Mucosa of stomach (tissue), 1 donor: ENCODE measurements around the gene MPRIP.
A peak's percentile ranks its signal among the peaks of the same experiment; 100 is the strongest.

Experiments
- H3K27me3 ChIP-seq: one replicate; pipeline ENCODE4 v1.7.0; 2013; ENCODE audit warnings: mild to moderate bottlenecking, low read length; ENCODE audit not compliant: control insufficient read depth, insufficient read depth
- H3K36me3 ChIP-seq: one replicate; pipeline ENCODE4 v1.7.0; 2013; ENCODE audit warnings: low read length; ENCODE audit not compliant: control insufficient read depth, insufficient read depth
- H3K4me1 ChIP-seq: one replicate; pipeline ENCODE4 v1.7.0; 2013; ENCODE audit warnings: mild to moderate bottlenecking, low read length; ENCODE audit not compliant: control insufficient read depth, insufficient read depth
- H3K4me3 ChIP-seq: one replicate; pipeline ENCODE4 v1.7.0; 2013; ENCODE audit warnings: low read length
- H3K9ac ChIP-seq: one replicate; pipeline ENCODE4 v1.7.0; 2013; ENCODE audit warnings: mild to moderate bottlenecking, low read length, moderate library complexity
- H3K9me3 ChIP-seq: one replicate; pipeline ENCODE4 v1.7.0; 2013; ENCODE audit warnings: mild to moderate bottlenecking, low read length, moderate library complexity; ENCODE audit not compliant: control insufficient read depth
- donor health status: Pancreatic carcinoma.

The MPRIP gene

DNA sequence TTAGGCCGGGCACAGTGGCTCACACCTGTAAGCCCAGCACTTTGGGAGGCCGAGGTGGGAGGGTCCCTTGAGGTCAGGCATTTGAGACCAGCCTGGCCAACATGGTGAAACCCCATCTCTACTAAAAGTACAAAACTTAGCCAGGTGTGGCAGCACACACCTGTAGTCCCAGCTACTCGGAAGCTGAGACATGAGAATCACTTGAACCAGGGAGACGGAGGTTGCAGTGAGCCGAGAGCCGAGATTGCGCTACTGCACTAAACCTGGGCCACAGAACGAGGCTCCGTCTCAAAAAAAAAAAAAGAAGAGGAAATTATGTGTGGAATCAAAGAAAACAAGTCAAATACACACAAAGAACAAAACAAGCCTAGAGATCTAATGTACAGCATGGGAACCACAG is 16.1 kb upstream of the MPRIP start:
- Histone ChIP-seq H3K27me3 (no peaks in the 10 kb centered on the region), H3K4me1 (peaks cover 73% of the 10 kb centered on the region), H3K36me3 (no peaks in the 10 kb centered on the region), H3K9ac (peak overlapping the region; percentile 35), H3K9me3 (no peaks in the 10 kb centered on the region), H3K4me3 (no peak overlapping the region)

DNA sequence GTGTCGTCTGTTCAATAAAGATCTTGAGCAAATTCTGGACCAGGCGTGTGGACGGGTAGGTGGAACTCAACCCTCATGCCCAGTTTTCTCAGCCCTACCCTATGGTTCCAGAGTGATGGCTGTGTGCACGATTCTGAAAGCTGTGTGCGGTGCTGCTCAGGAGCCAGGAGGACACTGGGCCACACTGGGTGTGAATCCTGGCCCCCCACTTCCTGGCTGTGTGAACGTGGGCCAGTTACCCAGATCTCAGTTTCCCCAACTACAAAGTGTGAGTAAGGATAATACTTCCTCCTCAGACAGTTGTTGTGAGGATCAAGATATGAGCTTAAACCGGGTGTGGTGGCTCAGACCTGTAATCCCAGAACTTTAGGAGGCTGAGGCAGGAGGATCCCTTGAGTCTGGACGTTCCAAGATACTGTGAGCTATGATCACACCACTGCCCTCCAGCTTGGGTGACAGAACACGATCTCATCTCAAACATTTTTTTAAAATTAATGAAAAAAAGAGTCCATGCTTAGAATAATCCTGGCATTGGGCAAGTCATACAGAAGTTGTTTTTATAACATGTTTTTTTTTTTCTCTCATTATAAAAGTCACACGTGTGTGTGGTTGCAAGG is 14.7 kb upstream of the MPRIP start:
- Histone ChIP-seq H3K4me1 (peaks cover 70% of the 10 kb centered on the region), H3K4me3 (no peak overlapping the region), H3K9me3 (no peaks in the 10 kb centered on the region), H3K9ac (peak overlapping the region; percentile 29), H3K27me3 (no peaks in the 10 kb centered on the region), H3K36me3 (no peaks in the 10 kb centered on the region)

DNA sequence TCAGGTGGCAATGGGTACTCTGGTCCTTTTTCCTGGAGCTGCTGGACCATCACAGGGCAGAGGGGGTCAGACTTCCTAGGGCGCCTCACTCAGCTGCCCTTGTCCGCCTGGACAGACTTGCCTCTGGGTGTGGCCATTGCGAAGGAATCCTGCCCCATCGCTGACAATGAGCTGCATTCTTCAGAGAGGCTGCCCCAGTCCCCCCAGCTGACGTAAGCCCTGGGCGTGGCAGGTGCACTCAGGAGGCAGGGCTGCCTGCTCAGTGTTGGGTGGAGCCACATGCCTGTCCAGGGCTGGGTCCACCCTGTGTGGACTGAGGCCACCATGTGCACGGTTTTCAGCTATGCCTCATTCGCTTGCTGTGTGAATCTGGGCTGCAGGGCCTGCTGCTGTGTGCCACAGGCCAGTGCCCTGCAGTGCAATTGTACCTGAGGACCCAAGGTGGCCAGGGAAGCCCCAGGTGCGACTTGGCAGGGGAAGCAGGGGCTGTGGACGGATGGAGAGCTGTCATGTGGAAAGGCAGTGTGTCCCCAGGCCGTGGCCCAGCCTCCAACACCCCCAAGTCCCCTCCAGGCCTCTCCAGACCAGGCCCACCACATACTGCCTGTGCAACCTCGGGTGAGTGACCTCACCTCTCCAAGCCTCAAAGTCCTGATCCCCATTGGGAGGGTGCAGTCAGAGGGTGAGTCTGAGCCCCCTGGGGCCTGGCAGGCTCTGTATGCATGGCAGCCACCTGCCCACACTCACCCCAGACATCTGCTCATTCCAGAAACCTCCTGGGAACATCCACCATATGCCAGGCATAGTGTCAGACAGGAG is 14.0 kb upstream of the MPRIP start:
- H3K4me1 ChIP-seq: peaks cover 70% of the 10 kb centered on the region
- H3K36me3 ChIP-seq: no peaks in the 10 kb centered on the region
- H3K27me3 ChIP-seq: no peaks in the 10 kb centered on the region
- peak overlapping the region; percentile 29 for H3K9ac ChIP-seq
- no peak overlapping the region for H3K4me3 ChIP-seq
- no peaks in the 10 kb centered on the region for H3K9me3 ChIP-seq

DNA sequence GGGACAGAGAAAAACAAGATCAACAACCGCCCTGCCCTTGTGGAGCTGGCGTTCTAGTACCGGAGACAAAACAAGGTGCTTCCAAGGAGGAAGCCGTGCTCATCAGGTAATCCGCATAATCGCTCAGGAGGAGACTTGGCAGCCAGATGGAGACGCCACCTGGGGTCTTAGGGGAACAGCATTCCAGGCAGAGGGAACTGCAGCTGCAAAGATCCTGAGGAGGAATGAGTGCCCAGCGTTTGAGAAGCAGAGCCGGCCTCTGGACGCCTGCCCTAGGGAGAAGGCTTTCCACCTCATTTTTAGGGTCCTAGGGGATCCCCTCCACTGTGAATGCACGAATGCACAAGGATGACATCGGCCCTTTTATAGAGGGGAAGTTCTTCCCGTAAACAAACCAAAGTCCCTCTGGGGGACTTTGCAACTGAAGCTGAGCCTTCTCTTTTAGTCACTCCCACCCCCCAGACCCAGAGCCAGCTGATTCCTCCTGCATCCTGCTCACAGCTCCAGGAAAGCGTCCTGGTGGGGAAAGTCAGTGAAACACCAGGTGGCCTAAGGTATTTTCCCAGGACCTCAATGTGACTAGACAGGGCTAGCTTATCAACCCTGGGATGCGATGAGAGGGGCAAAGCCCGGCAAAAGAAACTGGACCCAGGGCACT is 13.2 kb upstream of the MPRIP start:
- H3K4me1 ChIP-seq: peaks cover 70% of the 10 kb centered on the region
- no peaks in the 10 kb centered on the region for H3K9me3 ChIP-seq
- no peak overlapping the region for H3K4me3 ChIP-seq
- no peaks in the 10 kb centered on the region for H3K36me3 ChIP-seq
- H3K9ac ChIP-seq: peak overlapping the region; percentile 29
- no peaks in the 10 kb centered on the region for H3K27me3 ChIP-seq

DNA sequence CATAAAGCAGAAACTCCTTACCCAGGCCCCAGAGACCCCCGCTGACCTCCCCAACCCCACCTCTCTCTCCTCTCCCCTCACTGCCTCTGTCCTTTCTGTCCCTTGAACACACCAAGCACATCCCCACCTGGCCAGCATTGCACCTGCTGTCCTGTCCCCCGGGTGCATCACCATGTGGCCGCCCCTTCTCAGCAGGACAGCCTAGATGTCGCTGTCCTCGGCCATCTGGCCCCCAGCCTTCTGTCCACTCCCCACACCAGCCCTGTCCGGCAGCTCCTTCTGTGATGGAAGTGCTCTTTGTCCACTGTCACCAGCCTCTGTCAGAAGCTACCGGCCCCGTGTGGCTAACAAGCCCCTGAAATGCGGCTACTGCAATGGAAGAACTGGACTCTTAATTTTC is 12.3 kb upstream of the MPRIP start:
- no peaks in the 10 kb centered on the region for H3K36me3 ChIP-seq
- H3K9ac ChIP-seq: no peak overlapping the region
- H3K4me3 ChIP-seq: no peak overlapping the region
- no peaks in the 10 kb centered on the region for H3K27me3 ChIP-seq
- H3K4me1 ChIP-seq: peaks cover 66% of the 10 kb centered on the region
- H3K9me3 ChIP-seq: no peaks in the 10 kb centered on the region

DNA sequence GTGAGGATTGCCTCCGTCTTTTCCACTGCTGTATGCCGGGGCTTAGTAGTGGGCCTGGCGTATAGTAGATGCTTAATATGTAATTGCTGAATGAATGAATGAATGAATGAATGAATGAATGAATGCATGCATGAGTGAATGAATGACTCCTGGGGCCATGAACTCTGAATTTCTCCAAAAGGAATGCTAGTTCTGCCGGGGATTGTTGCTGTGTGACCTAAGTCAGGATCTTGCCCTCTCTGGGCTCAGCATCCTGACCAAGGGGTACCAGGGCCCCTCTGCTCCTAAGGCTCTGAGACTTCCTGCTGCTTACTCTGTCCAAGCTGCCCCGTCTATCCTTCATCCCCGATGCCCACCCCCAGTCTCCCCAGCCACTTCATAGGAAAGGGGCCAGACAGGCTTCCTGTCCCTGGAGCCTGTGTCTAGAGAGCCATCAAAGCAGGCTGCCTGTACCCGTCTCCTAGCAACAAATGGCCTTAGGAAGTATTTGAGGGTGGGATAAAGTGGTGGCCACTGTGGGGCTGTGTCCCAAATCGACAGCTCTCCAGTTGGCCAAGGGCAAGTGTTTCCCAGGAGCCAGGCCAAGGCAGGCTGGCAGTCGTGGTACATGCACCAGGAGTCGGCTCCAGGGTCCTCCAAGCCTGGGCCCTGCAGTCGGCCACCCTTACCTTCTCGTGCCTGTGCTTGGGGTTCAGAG is 11.6 kb upstream of the MPRIP start:
- Histone ChIP-seq H3K36me3 (no peaks in the 10 kb centered on the region), H3K9me3 (no peaks in the 10 kb centered on the region), H3K4me1 (peaks cover 59% of the 10 kb centered on the region), H3K27me3 (no peaks in the 10 kb centered on the region), H3K4me3 (no peak overlapping the region), H3K9ac (no peak overlapping the region)

DNA sequence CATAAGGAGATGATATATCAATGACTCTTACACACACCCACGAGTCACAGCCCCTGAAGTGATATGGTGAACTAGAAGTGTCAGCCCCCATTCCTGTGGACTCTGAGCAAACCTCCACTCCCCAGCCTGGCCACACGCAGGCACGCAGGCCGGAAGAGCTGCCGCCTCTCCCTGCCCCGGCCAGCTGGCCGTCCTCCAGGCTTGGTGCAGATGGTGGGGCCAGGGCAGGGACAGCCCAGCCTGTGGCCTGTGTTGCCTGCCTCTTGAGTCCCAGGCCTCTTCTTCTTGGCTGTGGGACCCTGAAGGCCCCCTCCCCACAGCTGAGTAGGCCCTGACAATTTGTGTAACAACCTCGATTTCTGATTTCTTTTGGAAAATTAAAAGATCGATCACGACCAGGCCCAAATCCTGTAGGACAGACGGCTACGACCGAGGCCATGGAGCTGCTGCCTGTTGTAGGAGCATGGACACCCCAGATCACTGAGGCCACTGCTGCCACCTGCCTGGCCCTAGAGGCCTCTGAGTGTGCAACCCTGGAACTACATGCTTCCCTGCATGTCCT is 10.0 kb upstream of the MPRIP start:
- Histone ChIP-seq H3K4me1 (peaks cover 49% of the 10 kb centered on the region), H3K9ac (peak overlapping the region; percentile 37), H3K9me3 (no peaks in the 10 kb centered on the region)

DNA sequence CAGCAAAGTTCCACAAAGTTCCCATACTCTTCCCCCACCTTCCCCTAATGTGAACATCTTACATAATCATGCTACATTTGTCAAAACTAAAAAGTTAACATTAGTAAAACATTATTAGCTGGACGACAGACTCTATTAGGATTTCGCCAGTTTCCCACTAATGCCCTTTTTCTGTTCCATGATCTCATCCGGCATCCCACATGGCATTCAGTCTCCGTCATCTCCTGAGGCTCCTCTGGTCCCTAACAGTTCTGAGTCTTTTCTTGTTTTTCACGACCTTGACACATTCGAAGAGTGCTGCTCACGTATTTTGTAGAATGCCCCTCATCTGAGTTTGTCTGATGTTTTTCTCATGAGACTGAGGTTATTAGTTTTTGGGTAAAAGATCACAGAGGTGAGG is 8.8 kb upstream of the MPRIP start:
- H3K4me3 ChIP-seq: no peak overlapping the region

More for the DNA sequence above, 10.0 kb upstream of the MPRIP start:
- H3K27me3 ChIP-seq: no peaks in the 10 kb centered on the region
- no peak overlapping the region for H3K4me3 ChIP-seq
- H3K36me3 ChIP-seq: no peaks in the 10 kb centered on the region

DNA sequence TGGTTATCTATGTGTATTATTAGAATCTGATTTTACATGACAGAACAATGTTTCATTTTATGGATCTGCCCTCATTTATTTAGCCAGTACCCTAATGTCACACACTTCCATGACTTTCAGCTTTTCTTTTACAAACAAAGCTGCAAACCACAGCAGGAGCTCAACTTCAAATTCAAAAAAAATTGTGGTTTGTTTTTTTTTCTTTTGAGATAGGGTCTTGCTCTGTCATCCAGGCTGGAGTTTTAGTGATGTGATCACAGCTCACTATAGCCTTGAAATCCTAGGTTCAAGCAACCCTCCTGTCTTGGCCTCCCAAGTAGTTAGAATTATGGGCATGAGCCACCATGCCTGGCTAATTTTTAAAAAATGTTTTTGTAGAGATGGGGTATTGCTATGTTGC is 8.2 kb upstream of the MPRIP start:
- H3K27me3 ChIP-seq: no peaks in the 10 kb centered on the region
- no peak overlapping the region for H3K9ac ChIP-seq
- peaks cover 31% of the 10 kb centered on the region for H3K4me1 ChIP-seq
- H3K4me3 ChIP-seq: no peak overlapping the region
- no peaks in the 10 kb centered on the region for H3K9me3 ChIP-seq
- H3K36me3 ChIP-seq: no peaks in the 10 kb centered on the region

More for the DNA sequence above, 8.8 kb upstream of the MPRIP start:
- H3K9me3 ChIP-seq: no peaks in the 10 kb centered on the region
- peaks cover 37% of the 10 kb centered on the region for H3K4me1 ChIP-seq
- no peak overlapping the region for H3K9ac ChIP-seq
- no peaks in the 10 kb centered on the region for H3K27me3 ChIP-seq
- no peaks in the 10 kb centered on the region for H3K36me3 ChIP-seq

DNA sequence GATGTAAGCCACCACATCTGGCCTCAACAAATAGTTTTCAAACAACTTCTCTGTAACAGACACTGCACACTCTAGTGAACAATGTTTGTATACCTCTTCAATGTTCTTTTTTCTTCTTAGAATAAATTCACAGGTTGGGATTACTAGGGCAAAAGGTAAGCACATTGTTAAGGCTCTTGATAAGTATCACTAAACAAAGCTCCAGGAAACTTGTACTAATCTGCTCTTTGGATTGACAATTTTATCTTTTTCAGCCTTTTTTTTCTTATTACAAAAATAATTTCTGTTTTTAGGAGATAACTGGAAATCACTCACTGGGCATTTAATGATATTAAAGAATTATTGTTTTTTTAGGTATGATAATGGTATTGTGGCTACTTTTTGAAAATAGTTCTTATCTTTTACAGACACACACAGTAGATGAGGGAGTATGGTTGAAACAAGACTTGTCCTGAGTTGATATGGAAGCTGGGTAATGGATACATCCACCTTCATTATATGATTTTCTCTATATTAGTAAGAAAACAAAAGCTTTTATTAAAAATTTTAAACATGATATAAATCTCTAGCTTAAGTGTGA is 7.7 kb upstream of the MPRIP start:
- no peaks in the 10 kb centered on the region for H3K9me3 ChIP-seq
- H3K4me1 ChIP-seq: peaks cover 25% of the 10 kb centered on the region
- H3K27me3 ChIP-seq: no peaks in the 10 kb centered on the region
- H3K4me3 ChIP-seq: no peak overlapping the region
- H3K9ac ChIP-seq: no peak overlapping the region
- no peaks in the 10 kb centered on the region for H3K36me3 ChIP-seq

DNA sequence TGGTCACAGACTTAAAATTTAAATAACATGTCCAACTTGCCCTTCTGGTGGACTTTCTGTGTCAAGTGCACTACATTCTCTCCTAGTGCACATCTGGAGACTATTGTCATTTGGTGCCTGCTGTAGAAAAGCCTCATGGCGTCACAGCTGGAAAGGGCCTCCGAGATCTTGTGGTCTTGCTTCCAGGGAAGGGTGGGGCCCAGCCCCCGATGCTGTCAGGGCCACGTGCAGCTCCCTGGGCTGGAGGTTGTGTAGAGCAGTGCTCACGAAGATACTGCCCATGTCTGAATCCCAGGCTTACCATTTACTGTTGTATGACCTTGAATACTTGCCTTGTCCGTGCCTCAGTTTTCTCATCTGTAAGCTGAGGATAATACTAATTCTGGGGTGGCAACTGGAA is 6.8 kb upstream of the MPRIP start:
- Histone ChIP-seq H3K4me3 (no peak overlapping the region), H3K36me3 (no peaks in the 10 kb centered on the region), H3K9me3 (no peaks in the 10 kb centered on the region), H3K27me3 (no peaks in the 10 kb centered on the region), H3K9ac (no peak overlapping the region), H3K4me1 (peaks cover 17% of the 10 kb centered on the region)
